Astrocyte of the hippocampus (primary cell): ENCODE measurements around the gene GTPBP8.
"Not testable (repeated sequence)": the region's sequence is repeated elsewhere in the genome, so short reads cannot be mapped to it uniquely, and the experiment has no call there.

Experiments used
- DNase-seq: peaks from one replicate; pipeline ENCODE4 v3.0.0; 2011; ENCODE audit warnings: low read depth, low spot score

The GTPBP8 gene

GRCh38 chr3:113000691-113001090 is 9.9 kb downstream of the GTPBP8 start:
- no peak for DNase-seq

GRCh38 chr3:113002037-113002436 is 11.3 kb downstream of the GTPBP8 start:
- DNase-seq: no peak

GRCh38 chr3:113002679-113003078 is 11.9 kb downstream of the GTPBP8 start:
- no peak for DNase-seq

- no peak for DNase-seq
Measured at GRCh38 chr3:113005611-113006010, 14.8 kb downstream of the GTPBP8 start.

- no peak for DNase-seq
Measured at GRCh38 chr3:113006359-113007056, 15.7 kb downstream of the GTPBP8 start.

- no peak for DNase-seq
Measured at GRCh38 chr3:113008117-113008516, 17.3 kb downstream of the GTPBP8 start.

GRCh38 chr3:113013593-113013992 is 22.8 kb downstream of the GTPBP8 start:
- DNase-seq: no peak

GRCh38 chr3:113018536-113019181 is 27.9 kb downstream of the GTPBP8 start:
- DNase-seq: peak; percentile 33

- DNase-seq: peak; percentile 98
Measured at GRCh38 chr3:113019182-113020137, 28.7 kb downstream of the GTPBP8 start.

GRCh38 chr3:113021471-113021870 is 30.7 kb downstream of the GTPBP8 start:
- no peak for DNase-seq

GRCh38 chr3:113034011-113034410 is 43.2 kb downstream of the GTPBP8 start:
- DNase-seq: no peak

- DNase-seq: peak; percentile 76
Measured at GRCh38 chr3:113035387-113035982, 44.7 kb downstream of the GTPBP8 start.

GRCh38 chr3:113038328-113038727 is 47.5 kb downstream of the GTPBP8 start:
- DNase-seq: no peak

GRCh38 chr3:113039546-113039945 is 48.8 kb downstream of the GTPBP8 start:
- DNase-seq: no peak

GRCh38 chr3:113040231-113040630 is 49.4 kb downstream of the GTPBP8 start:
- DNase-seq: no peak

- DNase-seq: no peak
Measured at GRCh38 chr3:113043686-113044085, 52.9 kb downstream of the GTPBP8 start.

GRCh38 chr3:113046186-113046965 is 55.6 kb downstream of the GTPBP8 start:
- DNase-seq: not testable (repeated sequence)

GRCh38 chr3:113051302-113051711 is 60.5 kb downstream of the GTPBP8 start:
- DNase-seq: peak; percentile 89
